SK-N-SH treated with all-trans-retinoic acid at 6 μM for 48 hours (cell line): ENCODE results near the gene PRSS53.

Experiments
- ARNTL ChIP-seq: fragments of 450-650 bp; formaldehyde crosslinking; IDR thresholded peaks from 2 replicates; pipeline ENCODE4 v1.5.0; 2020; ENCODE audit warnings: low read depth, mild to moderate bottlenecking, moderate library complexity, borderline replicate concordance
- CREB5 ChIP-seq: fragments of 250-450 bp; sonication (Bioruptor Pico); IDR thresholded peaks from 2 replicates; pipeline ENCODE4 v1.5.1; 2020; ENCODE audit warnings: low read depth, mild to moderate bottlenecking, moderate library complexity
- GLIS3 ChIP-seq: fragments of 250-450 bp; sonication (Bioruptor Pico); IDR thresholded peaks from 2 replicates; pipeline ENCODE4 v1.5.0; 2020; ENCODE audit warnings: mild to moderate bottlenecking, moderate library complexity
- SNAI2 ChIP-seq: fragments of 250-450 bp; sonication (Bioruptor Pico); IDR thresholded peaks from 2 replicates; pipeline ENCODE4 v1.5.0; 2020; ENCODE audit warnings: mild to moderate bottlenecking, moderate library complexity
- TOX ChIP-seq: fragments of 250-450 bp; sonication (Bioruptor Pico); IDR thresholded peaks from 2 replicates; pipeline ENCODE4 v1.8.0; 2021; ENCODE audit warnings: mild to moderate bottlenecking, moderate library complexity, borderline replicate concordance
- ZFP30 ChIP-seq: fragments of 450-650 bp; formaldehyde crosslinking; IDR thresholded peaks from 2 replicates; pipeline ENCODE4 v1.5.0; 2022; ENCODE audit warnings: mild to moderate bottlenecking, moderate library complexity
- ZNF565 ChIP-seq: fragments of 450-650 bp; formaldehyde crosslinking; conservative IDR thresholded peaks from 2 replicates; pipeline ENCODE4 v1.5.0; 2020; ENCODE audit warnings: low read depth, mild to moderate bottlenecking, moderate library complexity

GRCh38 chr16:31085411-31085810 lies 3.3 kb downstream of the PRSS53 start:
- TF ChIP-seq ZFP30 (CRISPR knock-in tag) = no peak
- TF ChIP-seq SNAI2 (CRISPR knock-in tag) = no peak
- no peak for TF ChIP-seq ZNF565 (CRISPR knock-in tag)
- no peak for TF ChIP-seq GLIS3 (CRISPR knock-in tag)
- TF ChIP-seq TOX = no peak
- no peak for TF ChIP-seq ARNTL (CRISPR knock-in tag)
- TF ChIP-seq CREB5 (CRISPR knock-in tag) = no peak
